ENCODE measurements around the gene EGFL8.
A peak's percentile ranks its signal among the peaks of the same experiment; 100 is the strongest.

Gene EGFL8

DNA sequence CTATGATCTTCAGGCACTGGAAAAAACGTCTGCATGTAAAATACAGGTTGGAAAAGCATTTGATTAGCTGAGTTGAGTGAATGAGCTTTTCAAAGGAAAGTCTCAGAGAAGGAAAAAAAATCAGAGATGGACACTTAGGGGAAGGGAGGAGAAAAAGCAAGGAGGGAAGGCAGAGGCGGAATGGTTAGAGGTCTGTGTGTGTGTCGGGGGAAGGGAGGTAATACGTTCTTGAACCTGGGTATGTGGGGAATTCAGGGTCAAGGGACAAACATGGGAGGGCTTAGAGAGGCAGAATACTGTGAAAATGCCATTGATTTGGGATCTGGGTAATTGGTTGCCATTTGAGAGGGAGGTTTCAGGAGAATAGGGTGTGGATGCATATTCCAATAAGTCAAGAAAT lies 17.7 kb upstream of the EGFL8 start:
- no peak for DNase-seq (ENCODE audit: low spot score)

GRCh38 chr6:32147401-32148132 lies 16.8 kb upstream of the EGFL8 start:
- DNase-seq (ENCODE audit: low spot score), result no peak

- DNase-seq (ENCODE audit: low spot score), result no peak
Measured at GRCh38 chr6:32148289-32149091, 15.9 kb upstream of the EGFL8 start.

- no peak for DNase-seq (ENCODE audit: low spot score)
Measured at GRCh38 chr6:32149092-32149755, 15.2 kb upstream of the EGFL8 start.

DNA sequence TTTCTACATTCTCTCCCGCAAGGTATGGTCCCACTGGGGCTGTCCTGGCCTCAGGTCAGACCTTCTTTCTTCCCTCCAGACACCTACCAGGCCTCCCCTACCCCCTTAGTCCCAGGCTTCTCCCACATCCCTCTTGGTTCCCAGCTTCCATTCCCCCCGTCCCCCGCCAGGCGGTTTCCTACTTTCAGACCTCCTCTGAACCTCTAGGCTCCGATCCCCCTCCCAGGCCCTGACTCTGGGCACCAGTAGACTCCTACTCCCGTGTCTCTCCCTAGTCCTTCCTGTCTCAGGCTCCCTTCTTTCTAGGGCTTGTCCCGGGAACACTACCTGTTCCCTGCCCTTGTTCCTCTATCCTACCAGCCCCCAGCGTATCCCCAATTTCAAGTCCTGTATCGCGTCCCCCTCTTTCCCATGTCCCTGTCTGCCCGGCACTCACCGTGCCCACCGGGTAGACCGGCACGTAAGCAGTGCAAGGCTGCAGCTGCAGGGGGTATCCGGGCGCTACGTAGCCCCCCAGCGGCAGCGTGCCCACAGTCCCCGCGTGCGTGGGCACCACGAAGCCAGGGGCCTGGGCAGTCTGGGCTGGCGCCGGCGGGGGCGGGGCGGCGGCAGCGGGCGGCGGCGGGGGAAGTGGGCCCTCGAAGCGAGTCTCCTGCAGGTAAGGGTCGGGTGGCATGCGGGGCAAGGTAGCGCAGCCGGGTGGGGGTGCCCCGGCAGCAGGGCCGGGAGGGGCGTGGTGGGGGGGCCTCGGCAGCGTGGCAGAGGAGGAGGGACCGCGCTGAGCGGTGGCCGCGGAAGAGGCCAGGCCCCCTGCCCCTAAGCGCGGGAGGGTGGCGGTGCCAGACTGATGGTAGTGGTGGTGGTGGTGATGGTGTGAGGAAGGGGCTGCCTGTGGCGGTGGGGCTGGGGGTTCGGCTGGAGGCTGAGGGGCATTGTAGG lies 14.2 kb upstream of the EGFL8 start:
- no peak for DNase-seq (ENCODE audit: low spot score)

DNA sequence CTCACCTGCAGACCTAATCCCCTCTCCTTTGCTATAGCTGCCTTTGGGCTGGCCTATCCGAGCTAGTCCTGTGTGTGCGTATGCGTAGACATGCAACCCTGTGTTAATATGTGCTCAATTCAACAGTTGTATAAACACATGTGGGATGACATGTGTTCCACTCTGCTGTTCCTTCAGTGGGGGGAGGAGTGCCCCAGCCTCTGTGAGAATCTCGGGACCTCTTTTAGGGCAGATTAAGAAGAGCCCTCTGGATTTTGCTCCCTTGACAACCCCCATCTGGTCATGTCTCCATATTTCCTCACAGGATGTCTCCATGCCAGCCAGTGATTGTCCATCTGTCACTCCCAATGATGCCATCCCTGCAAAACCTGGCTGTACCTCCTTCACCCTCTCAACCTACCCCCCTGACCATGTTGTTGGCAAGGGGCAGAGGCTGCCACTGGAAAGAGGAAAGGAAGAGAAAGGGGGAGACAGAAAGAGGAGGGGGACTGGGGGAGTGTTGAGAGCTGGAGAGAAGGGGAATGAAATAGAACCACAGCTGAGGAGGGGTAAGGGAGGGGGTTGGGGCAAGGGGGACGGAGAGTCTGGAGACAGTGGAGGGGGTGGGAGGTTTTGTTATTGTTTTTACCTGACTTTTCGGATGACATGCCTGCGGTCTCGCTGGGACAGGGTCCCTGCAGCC lies 13.1 kb upstream of the EGFL8 start:
- DNase-seq (ENCODE audit: low spot score), result no peak

DNA sequence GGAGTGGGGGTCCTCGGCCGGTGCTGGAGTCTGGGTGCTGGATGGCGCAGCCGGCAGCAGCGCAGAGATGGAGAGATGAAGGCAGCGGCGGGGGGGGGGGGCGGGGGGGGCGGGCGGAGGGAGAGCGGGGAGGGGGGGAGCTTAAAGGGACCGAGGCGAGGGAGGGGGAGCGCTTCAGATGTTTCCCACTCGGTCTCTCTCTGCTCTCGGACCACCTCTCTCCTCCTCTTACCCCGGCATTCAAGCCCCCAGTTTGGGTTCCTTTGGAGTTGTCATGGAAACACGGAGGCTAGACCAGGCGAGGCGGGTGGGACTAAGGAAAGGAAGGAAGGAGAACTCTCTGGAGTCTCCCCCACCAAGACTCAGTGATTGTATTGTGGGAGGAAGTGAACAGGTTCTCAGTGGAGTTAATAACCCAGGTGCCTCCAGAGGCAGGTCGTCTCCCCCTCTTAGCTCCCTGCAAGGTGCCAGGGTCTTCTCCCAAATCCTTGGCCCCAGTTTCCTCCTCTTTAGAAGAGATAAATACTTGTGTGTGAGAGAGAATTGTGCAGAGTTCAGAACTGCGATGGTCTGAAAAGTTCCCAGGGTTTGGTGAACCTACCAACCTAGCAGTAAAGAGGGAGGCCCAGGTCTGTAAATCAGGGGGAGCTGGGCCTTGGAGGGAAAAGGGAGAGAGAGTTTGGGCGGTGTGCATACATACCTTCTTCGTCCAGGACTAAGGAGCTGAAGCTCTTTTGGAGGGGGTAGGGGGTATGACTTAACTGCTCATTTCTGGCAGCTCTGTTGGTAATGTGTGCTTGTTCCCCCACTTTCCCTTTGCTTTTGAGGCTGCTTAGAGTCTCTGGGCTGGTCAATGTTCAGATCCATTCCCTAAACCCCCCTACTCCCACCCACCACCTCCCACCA lies 12.3 kb upstream of the EGFL8 start, which contains the start of gene PRRT1:
PRRT1 (minus strand) TSS at position 77 of the 906 bp plus-strand sequence. CDS start 112 bp downstream, outside the sequence.
- DNase-seq (ENCODE audit: low spot score), result no peak

DNA sequence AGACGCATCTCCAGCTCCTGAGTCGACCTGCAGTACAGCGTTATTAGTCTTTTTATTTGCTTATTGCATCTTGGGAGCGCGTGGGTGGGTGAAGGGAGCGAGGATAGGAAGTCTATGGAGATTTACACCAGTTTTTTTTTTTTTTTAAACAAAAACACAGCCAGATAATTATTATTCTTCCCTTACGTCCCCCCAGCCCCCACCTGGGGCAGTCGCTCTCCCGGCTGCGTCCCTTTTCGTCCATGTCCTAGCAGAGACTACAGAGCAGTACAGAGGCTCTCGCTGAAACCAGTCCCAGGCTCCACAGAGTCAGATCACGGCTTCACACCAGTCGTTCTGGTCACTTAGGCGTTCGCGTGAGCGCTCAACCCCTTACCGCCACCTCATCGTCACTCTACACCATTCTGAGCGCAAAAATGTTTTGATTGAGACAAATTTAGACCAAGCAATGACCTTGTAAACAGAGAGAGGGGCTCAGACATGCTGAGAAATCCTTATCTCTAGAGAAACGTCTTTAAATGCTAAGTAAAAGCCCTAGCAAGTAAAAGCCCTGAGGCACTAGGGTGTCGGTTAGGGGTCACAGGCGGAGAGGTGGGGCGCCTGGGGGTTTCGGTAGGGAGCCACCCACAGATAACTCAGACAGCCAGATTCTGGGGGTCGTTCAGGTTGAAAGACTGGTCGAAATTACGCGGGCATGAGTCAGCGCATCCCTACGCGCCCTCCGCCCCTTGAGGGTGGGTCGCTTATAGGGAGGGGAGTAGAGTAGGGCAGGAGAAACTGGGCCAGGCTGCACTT lies 11.4 kb upstream of the EGFL8 start:
- peak; percentile 18 for DNase-seq (ENCODE audit: low spot score)

GRCh38 chr6:32153564-32154513 lies 10.6 kb upstream of the EGFL8 start, which contains the start of gene PPT2:
TSS of gene PPT2 (plus strand) at chr6:32154141. CDS start at chr6:32154595, 454 bp downstream.
- DNase-seq (ENCODE audit: low spot score), result peak; percentile 81

DNA sequence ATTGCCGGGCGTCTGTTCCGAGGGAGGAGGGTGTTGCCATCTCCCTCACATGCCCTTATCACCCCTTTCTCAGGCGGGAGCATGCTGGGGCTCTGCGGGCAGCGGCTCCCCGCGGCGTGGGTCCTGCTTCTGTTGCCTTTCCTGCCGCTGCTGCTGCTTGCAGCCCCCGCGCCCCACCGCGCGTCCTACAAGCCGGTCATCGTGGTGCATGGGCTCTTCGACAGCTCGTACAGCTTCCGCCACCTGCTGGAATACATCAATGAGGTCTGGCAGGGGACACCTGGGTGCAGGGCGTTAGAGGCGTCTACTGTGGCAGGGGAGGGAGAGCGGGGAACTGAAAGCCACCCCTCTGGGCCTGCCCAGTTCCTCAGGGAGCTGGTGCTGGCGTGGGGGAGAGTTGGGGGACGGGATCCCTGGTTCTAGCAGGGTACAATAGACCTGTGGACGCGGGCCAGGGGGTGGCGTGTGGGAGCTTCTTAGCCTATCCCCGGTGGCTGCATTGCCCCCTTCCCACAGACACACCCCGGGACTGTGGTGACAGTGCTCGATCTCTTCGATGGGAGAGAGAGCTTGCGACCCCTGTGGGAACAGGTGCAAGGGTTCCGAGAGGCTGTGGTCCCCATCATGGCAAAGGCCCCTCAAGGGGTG lies 9.8 kb upstream of the EGFL8 start:
- peak; percentile 78 for DNase-seq (ENCODE audit: low spot score)

DNA sequence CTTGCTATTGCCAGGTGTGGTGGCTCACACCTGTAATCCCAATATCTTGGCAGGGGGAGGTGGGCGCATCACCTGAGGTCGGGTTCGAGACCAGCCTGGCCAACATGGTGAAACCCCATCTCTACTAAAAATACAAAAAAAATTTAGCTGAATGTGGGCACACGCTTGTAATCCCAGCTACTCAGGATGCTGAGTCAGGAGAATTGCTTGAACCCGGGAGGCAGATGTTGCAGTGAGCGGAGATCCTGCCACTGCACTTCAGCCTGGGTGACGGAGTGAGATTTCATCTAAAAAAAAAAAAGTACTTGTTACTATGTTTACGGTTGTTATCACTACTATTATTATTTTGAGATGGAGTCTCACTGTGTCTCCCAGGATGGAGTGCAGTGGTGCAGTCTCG lies 7.5 kb upstream of the EGFL8 start:
- DNase-seq (ENCODE audit: low spot score), result no peak

- DNase-seq (ENCODE audit: low spot score), result no peak
Measured at GRCh38 chr6:32158052-32158451, 6.3 kb upstream of the EGFL8 start.

DNA sequence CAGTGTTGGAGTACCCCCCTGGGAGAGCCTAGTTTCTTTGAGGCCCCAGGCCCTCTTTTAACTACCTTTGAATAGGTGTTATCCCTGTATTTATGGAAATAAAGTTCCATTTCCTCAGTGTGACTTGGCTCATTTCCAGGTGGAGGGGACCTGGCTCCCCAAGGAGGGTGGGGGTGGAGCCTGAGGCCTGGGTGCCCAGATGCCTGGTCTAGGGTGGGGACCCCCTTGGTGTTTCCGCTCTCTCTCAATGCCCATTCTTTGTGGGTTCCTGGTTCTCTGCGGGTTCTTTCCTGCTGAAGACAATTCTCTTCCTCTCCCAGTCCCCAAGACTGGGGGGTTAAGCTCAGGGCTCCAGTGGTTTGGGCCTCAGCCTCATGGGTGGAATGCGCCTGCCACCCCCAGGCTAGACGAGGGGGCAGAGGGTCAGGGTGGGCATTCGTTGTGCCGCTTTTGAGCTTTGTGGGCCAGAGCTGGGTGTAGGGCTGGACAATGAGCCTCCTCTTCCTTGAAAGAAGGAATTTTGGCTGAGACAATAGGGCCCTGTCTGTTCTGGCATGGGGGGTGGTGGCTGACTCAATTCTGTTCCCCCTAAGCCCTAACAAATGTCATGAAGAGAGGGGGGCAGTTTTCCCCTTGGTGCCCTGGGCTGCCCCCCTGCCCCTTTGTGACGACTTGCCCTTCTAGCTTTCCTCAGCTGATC lies 686 bp upstream of the EGFL8 start:
- no peak for DNase-seq (ENCODE audit: low spot score)

- no peak for DNase-seq (ENCODE audit: low spot score)
Measured at GRCh38 chr6:32166411-32167061, 2.1 kb downstream of the EGFL8 start.

DNA sequence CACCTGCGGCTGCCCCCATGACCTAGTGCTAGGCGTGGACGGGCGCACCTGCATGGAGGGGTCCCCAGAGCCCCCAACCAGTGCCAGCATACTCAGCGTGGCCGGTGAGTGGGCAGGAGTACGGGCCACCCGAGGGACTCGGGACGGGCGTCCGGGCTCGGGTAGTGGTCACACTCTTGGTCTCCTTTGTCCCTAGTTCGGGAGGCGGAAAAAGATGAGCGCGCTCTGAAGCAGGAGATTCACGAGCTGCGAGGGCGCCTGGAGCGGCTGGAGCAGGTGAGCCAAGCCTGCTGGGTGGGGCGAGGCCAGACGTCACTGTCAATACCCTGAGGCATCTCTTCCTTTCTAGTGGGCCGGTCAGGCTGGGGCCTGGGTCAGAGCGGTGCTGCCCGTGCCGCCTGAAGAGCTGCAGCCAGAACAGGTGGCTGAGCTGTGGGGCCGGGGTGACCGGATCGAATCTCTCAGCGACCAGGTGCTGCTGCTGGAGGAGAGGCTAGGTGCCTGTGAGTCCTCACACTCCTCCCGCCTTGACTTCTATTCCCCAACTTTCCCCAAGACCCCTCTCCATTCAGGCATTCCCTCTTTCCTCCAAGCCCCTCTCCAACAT lies 2.9 kb downstream of the EGFL8 start:
- no peak for DNase-seq (ENCODE audit: low spot score)

- DNase-seq (ENCODE audit: low spot score), result no peak
Measured at GRCh38 chr6:32167761-32168262, 3.4 kb downstream of the EGFL8 start.
